ENCODE results near the gene HAUS6. TPM values are rescaled to one million over a fixed set of nuclear protein-coding genes. Genes with fewer than 3 reads are reported as not detected.

The HAUS6 gene
- total and polyA plus RNA-seq, 2 of the 13 experiments (the other 11 are each of a cell fraction or from before 2014, with no cell fraction given) = 9.8 to 31.1 TPM

- TF ChIP-seq ZNF263 (CRISPR knock-in tag; IDR thresholded peaks at IDR 0.05) (peak; percentile 64), THAP11 (CRISPR knock-in tag; IDR thresholded peaks at IDR 0.05) (peak; percentile 63; the same call in 1 of the 2 replicates), SIN3A (IDR thresholded peaks at IDR 0.05; ENCODE audit: borderline replicate concordance, low read depth, low read length) (no peak), ZNF614 (CRISPR knock-in tag; IDR thresholded peaks at IDR 0.05; ENCODE audit: borderline replicate concordance) (peak; percentile 96), ZKSCAN5 (CRISPR knock-in tag; IDR thresholded peaks at IDR 0.05) (no peak), SIX1 (CRISPR knock-in tag; IDR thresholded peaks at IDR 0.05; ENCODE audit: borderline replicate concordance) (no peak), GMEB1 (CRISPR knock-in tag; IDR thresholded peaks at IDR 0.05; ENCODE audit: borderline replicate concordance) (no peak), ZSCAN9 (CRISPR knock-in tag; IDR thresholded peaks at IDR 0.05; ENCODE audit: borderline replicate concordance) (no peak; the same call in 1 of the 2 replicates), MATR3 (CRISPR knock-in tag; IDR thresholded peaks at IDR 0.05) (no peak), TFDP1 (CRISPR knock-in tag; IDR thresholded peaks at IDR 0.05; ENCODE audit: borderline replicate concordance) (peak; percentile 32; the same call in 1 of the 2 replicates), PAX8 (CRISPR knock-in tag; IDR thresholded peaks at IDR 0.05; ENCODE audit: borderline replicate concordance) (no peak), SMAD3 (CRISPR knock-in tag; IDR thresholded peaks at IDR 0.05) (peak; percentile 94), HNRNPH1 (optimal IDR thresholded peaks at IDR 0.05; ENCODE audit: low read depth, low read length) (no peak), SKI (IDR thresholded peaks at IDR 0.05; ENCODE audit: partially characterized antibody) (peak; percentile 82), ZNF549 (CRISPR knock-in tag; IDR thresholded peaks at IDR 0.05) (0 out of 2 replicates have a peak, but pooled peaks have one; percentile 23), ZNF431 (CRISPR knock-in tag; IDR thresholded peaks at IDR 0.05; ENCODE audit: borderline replicate concordance, low read depth) (no peak)
- TF ChIP-seq, protein P1, sequence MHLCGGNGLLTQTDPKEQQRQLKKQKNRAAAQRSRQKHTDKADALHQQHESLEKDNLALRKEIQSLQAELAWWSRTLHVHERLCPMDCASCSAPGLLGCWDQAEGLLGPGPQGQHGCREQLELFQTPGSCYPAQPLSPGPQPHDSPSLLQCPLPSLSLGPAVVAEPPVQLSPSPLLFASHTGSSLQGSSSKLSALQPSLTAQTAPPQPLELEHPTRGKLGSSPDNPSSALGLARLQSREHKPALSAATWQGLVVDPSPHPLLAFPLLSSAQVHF (CRISPR knock-in tag; IDR thresholded peaks at IDR 0.05) = no peak
- TF ChIP-seq, protein P2, sequence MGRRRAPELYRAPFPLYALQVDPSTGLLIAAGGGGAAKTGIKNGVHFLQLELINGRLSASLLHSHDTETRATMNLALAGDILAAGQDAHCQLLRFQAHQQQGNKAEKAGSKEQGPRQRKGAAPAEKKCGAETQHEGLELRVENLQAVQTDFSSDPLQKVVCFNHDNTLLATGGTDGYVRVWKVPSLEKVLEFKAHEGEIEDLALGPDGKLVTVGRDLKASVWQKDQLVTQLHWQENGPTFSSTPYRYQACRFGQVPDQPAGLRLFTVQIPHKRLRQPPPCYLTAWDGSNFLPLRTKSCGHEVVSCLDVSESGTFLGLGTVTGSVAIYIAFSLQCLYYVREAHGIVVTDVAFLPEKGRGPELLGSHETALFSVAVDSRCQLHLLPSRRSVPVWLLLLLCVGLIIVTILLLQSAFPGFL (CRISPR knock-in tag; IDR thresholded peaks at IDR 0.05) = no peak
- TF ChIP-seq, protein P3, sequence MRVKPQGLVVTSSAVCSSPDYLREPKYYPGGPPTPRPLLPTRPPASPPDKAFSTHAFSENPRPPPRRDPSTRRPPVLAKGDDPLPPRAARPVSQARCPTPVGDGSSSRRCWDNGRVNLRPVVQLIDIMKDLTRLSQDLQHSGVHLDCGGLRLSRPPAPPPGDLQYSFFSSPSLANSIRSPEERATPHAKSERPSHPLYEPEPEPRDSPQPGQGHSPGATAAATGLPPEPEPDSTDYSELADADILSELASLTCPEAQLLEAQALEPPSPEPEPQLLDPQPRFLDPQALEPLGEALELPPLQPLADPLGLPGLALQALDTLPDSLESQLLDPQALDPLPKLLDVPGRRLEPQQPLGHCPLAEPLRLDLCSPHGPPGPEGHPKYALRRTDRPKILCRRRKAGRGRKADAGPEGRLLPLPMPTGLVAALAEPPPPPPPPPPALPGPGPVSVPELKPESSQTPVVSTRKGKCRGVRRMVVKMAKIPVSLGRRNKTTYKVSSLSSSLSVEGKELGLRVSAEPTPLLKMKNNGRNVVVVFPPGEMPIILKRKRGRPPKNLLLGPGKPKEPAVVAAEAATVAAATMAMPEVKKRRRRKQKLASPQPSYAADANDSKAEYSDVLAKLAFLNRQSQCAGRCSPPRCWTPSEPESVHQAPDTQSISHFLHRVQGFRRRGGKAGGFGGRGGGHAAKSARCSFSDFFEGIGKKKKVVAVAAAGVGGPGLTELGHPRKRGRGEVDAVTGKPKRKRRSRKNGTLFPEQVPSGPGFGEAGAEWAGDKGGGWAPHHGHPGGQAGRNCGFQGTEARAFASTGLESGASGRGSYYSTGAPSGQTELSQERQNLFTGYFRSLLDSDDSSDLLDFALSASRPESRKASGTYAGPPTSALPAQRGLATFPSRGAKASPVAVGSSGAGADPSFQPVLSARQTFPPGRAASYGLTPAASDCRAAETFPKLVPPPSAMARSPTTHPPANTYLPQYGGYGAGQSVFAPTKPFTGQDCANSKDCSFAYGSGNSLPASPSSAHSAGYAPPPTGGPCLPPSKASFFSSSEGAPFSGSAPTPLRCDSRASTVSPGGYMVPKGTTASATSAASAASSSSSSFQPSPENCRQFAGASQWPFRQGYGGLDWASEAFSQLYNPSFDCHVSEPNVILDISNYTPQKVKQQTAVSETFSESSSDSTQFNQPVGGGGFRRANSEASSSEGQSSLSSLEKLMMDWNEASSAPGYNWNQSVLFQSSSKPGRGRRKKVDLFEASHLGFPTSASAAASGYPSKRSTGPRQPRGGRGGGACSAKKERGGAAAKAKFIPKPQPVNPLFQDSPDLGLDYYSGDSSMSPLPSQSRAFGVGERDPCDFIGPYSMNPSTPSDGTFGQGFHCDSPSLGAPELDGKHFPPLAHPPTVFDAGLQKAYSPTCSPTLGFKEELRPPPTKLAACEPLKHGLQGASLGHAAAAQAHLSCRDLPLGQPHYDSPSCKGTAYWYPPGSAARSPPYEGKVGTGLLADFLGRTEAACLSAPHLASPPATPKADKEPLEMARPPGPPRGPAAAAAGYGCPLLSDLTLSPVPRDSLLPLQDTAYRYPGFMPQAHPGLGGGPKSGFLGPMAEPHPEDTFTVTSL (CRISPR knock-in tag; IDR thresholded peaks at IDR 0.05; ENCODE audit: borderline replicate concordance) = peak; percentile 84; the same call in 1 of the 2 replicates
These were observed 48.9 kb upstream of the HAUS6 start (continued) for GRCh38 chr9:19151425-19152159.

All from HepG2 (cell line).